Measurements from ENCODE around the gene AHRR.
A peak's percentile ranks its signal among the peaks of the same experiment; 100 is the strongest.

AHRR gene

GRCh38 chr5:321726-322251, 275 bp downstream of the AHRR start:
- no peak for DNase-seq

GRCh38 chr5:322281-322941, 897 bp downstream of the AHRR start:
- peak; percentile 40 for DNase-seq

GRCh38 chr5:322942-323879, 1.7 kb downstream of the AHRR start:
- peak; percentile 45 for DNase-seq

GRCh38 chr5:324736-325612, 3.5 kb downstream of the AHRR start:
- DNase-seq: no peak

DNA sequence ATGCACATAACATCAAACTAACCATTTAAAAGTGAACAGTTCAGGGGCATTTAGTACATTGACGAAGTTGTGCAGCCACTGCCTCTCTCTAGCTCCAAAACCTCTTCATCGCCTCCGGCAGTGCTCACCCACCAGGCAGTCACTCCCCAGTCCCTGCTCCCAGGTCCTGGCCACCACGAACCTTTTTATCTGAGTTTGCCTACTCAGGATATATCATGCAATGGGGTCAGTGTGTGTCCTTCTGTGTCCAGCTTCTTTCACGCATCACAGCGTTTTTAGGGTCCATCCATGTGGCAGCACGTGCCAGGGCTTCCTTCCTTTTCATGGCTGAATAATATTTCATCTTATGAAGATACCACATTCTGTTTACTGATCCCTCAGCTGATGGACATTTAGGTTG, 4.6 kb downstream of the AHRR start:
- no peak for DNase-seq

- DNase-seq: no peak
These were observed 7.7 kb downstream of the AHRR start for GRCh38 chr5:329121-329735.

DNA sequence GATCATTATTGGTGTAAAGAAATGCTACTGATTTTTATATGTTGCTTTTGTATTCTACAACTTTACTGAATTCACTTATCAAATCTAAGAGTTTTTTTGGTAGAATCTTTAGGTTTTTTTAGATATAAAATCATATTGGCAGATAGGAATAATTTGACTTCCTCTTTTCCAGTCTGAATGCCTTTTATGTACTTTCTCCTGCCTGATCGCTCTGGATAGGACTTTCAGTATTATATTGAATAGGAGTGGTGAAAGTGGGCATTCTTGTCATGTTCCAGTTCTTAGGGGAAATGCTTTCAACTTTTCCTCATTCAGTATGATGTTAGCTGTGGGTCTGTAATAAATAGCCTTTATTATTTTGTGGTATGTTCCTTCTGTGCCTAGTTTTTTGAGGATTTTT, 8.3 kb downstream of the AHRR start:
- DNase-seq: no peak

DNA sequence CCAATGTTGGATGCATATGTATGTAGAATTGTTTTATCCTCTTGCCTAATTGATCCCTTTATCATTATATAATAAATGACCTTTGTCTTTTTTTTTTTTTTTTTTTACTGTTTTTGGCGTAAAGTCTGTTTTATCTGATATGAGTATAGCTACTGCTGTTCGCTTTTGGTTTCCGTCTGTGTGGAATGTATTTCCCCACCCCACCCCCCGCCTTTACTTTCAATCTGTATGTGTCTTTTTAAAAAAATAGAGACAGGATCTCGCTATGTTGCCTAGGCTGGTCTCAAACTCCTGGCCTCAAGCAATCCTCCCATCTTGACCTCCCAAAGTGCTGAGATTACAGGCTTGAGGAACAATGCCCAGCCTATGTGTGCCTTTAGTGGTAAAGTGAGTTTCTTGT, 11.3 kb downstream of the AHRR start:
- DNase-seq: no peak

DNA sequence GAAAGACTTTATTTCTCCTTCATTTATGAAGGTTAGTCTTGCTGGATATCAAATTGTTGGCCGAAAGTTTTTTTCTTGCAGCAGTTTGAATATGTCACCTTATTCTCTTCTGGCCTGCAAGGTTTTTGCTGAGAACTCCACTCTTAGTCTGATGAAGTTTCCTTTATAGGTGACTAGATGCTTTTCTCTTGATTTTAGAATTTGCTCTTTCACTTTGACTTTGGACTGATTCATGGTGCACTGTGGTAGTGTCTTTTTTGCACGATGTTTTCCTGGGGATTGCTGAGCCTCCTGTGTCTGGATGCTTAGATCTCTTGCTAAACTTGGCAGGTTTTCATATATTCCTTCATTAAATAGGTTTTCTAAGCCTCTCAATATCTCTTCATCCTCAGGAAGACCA, 12.4 kb downstream of the AHRR start:
- DNase-seq: no peak

DNA sequence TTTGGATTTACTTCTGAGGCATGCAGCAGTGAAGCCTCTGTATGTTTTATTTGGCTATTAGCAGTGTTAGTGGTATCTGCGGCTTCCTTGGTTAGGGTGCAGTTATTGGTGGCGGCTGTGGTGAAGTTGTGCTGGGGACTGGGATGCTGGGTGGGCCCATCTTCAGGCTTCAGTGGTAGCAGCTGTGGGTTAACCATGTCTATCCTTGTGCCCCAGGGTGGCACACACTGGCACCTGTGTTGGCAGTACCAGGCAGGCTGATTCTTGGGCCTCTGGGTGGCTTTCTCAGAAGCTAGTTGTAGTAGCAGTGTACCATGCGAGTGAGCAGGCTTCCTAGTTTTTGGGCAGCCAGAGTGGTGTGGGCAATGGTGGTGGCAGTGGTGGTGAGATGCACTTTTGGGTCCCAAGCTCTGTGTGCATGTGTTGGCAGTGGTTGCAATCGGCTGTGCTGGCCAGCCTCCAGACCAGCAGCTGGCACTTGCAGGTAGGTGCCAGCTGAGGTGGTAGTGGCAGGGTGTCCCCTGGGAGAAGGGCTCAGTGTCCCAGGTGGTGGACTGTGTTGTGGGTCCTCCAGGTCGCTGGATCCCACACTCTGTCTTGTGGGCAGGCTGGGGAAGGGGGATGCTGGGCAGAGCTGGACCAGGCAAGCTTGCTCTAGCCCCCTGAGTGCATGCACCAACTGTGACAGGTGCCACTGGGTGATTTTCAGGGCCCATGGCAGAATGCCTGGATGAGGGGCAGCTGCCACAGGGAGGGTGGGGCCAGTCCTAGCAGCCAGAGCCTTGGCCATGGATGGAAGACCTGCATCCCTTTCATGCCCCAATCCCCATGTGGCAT, 13.6 kb downstream of the AHRR start:
- DNase-seq: no peak

GRCh38 chr5:335740-336038, 14.2 kb downstream of the AHRR start:
- no peak for DNase-seq

- DNase-seq: peak; percentile 53
These were observed 16.1 kb downstream of the AHRR start for GRCh38 chr5:337563-338130.

DNA sequence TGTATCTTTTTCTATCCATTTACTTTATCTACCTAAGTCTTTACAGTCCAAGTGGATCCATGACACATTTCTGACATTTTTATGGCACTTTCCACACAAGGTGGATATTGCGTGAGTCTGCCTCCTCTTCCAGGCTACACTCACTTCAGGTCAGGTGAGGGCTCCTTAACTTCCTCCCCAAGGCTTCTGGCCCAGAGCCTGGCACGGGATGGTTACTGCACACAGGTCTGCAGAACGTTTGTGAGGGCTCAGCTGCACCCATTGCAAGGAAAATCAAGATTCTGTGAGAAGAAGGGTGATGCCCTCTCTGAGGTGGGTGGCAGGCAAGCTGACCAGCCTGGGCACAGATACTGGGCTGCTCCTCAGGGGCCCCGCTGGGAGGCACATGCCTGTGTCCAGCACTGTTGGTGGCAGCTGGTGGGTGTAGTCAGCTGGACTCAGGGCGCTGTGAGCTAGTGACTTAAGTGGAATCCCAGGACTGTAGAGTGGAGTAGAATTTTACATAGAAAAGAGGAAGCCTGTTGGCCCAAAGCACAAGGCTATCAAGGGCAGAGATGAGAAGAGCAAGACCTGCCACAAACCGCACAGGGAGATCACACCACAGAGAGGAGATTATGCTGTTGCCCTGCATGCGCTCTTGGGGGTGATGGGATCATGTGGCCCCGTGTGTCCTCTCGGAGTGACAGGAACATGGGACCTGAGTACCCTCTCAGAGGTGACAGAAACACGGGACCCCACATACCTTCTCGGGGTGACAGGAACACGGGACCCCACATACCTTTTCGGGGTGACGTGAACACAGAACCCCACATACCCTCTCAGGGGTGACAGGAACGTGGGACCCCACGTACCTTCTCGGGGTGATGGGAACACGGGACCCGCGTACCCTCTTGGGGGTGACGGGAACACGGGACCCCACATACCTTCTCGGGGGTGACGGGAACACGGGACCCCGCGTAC, 21.3 kb downstream of the AHRR start:
- no peak for DNase-seq

DNA sequence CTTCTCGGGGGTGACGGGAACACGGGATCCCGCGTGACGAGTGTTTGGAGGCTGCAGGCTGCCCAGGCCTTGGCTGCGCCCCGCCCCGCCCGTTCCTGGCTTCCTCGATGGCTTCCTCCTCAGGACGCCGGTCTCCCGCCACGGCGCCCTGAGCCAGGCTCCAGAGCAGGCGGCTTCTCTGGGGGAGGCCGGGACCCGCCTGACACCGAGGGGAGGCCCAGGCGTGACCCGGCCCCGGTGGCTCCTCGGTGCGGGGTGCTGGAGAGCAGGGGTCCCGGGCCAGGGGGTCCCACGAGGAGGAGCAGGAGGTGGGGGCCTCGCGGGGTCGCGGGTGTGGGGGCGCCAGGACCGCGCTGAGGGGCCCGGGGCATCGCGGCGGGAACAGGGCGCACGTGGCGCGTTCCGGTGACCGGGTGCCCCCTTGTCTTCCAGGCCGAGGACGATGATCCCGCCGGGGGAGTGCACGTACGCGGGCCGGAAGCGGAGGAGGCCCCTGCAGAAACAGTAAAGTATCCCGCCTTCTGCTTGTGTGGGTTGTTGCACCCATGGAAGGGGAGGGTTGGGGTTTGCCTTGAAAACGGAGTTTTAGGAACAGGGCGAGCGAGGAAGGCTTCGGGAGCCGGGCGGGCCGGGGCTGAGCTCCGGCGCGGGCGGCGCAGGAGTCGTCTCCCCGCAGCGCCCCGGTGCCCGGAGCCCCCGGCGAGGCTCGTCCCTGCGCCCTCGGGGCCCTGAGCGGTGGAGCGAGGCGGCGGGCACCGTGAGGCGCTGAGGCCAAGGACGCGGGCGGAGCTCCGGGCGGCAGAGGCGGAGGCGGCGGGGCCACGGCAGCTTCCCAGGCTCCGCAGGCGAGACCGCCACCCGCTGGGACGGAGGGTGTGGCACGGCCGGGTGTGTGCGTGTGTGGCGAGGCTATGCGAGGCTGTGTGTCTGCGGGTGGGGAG, 22.2 kb downstream of the AHRR start:
- DNase-seq: peak; percentile 82

DNA sequence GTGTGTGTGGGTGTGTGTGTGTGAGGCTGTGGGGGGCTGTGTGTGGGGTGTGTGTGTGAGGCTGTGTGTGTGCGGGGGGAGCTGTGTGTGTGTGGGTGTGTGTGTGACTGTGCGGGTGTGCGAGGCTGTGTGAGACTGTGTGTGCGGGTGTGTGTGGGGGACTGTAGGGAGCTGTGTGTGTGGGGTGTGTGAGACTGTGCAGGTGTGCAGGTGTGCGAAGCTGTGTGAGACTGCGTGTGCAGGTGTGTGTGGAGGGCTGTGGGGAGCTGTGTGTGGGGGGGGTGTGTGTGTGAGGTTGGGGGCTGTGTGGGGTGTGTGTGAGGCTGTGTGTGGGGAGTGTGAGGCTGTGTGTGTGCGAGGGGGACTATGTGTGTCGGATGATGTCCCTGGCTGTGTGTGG, 23.2 kb downstream of the AHRR start:
- no peak for DNase-seq

DNA sequence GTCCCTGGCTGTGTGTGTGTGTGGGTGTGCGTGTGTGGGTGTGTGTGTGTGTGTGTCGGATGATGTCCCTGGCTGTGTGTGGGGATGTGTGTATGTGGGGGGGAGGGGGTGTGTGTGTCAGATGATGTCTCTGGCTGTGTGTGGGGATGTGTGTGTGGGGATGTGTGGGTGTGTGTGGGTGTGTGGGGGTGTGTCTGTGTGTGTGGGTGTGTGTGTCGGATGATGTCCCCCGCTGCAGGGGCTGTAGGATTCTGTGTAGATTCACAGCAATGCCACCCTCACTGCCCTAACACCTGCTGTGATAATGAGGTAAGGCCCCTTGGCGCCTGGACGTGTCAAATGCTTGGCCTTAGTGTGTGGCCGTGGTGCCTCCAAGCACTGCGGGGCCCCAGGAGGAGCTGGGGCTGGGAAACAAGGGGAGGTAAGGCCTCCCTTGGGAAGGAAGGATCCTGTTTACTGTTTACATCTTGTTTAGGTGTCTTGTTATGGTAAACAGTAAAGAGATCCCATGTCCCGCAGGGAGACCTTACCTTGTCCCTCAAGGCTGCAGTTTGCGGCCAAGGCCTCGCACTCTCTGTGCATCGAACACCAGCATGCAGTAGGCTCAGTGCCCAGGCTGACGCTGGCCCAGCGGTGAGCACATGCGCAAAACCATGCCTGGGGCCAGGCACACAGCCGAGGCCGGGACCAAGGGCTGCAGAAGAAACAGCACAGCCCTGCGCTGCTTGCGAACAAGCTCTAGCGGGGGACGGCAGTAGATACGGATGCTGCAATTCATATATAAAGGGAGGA, 24.1 kb downstream of the AHRR start:
- peak; percentile 61 for DNase-seq

- DNase-seq: no peak
These were observed 24.9 kb downstream of the AHRR start for GRCh38 chr5:346229-346935.

Data from fibroblast of skin of right quadriceps (primary cell).